ENCODE data around the gene MRPL23. TPM values are rescaled to one million over a fixed set of nuclear protein-coding genes. Genes with fewer than 3 reads are reported as not detected.

The MRPL23 gene
- 144 to 164 TPM (median 156 TPM) in 5 replicates for total RNA-seq (2022; extraction: Qiagen RNA extraction; ENCODE audit: low read depth)

GRCh38 chr11:1946812-1947484, at the start of gene MRPL23:
Gene MRPL23, plus strand, starts transcription at chr11:1947332. Its CDS starts 31 bp downstream, at chr11:1947363.

GRCh38 chr11:1919391-1920127, 27.6 kb upstream of the MRPL23 start, which contains the start of gene TNNT3:
Gene TNNT3, plus strand, starts transcription at chr11:1919703. Its CDS starts 3,172 bp downstream, at chr11:1922875.

DNA sequence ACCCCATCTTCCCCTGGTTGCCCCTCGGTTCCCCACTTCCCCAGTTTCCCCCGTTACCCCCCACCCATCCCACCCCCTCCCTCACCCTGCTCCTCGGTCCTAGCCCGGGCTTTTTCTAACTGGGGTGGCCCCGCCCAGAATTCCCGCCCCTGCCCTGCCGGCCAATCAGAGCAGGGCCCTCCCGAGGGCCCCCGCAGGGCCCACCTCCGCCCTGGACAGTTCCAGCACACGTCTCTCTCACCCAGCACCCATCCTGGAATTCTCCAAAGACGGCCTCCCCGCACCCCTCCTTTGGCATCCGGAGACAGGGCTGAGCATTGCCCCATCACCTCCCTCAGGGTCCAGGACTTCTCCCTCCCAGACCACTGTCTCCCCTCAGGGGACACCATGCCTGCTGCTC, 50.6 kb downstream of the MRPL23 start, which contains the start of gene H19:
TSS of gene H19 (minus strand) at position 88 of the 400 bp plus-strand sequence.

Other genes starting within 250 kb of the MRPL23 start
- gene IFITM10, start 196.7 kb upstream of the MRPL23 start, total RNA-seq (2022; extraction: Qiagen RNA extraction; ENCODE audit: low read depth) = 0.96 to 2.1 TPM (median 1.2 TPM) in 5 replicates
- 357 to 564 TPM (median 482 TPM) in 5 replicates for gene CTSD, start 183.4 kb upstream of the MRPL23 start, total RNA-seq (2022; extraction: Qiagen RNA extraction; ENCODE audit: low read depth)
- gene SYT8, start 112.3 kb upstream of the MRPL23 start, total RNA-seq (2022; extraction: Qiagen RNA extraction; ENCODE audit: low read depth) = 0.21 to 1.00 TPM (median 0.36 TPM) in 5 replicates
- 0.39 TPM in 1 of 5 replicates, not detected in the others for gene TNNI2, start 108.4 kb upstream of the MRPL23 start, total RNA-seq (2022; extraction: Qiagen RNA extraction; ENCODE audit: low read depth)
- gene LSP1, start 94.2 kb upstream of the MRPL23 start, total RNA-seq (2022; extraction: Qiagen RNA extraction; ENCODE audit: low read depth) = 1.2 to 3.2 TPM (median 2.2 TPM) in 5 replicates
- not detected in 5 replicates for gene PRR33, start 55.4 kb upstream of the MRPL23 start, total RNA-seq (2022; extraction: Qiagen RNA extraction; ENCODE audit: low read depth)
- gene TNNT3, start 27.6 kb upstream of the MRPL23 start, total RNA-seq (2022; extraction: Qiagen RNA extraction; ENCODE audit: low read depth) = 0.13 to 0.16 TPM (median 0.14 TPM) in 3 of 5 replicates, not detected in the others
- 8.3 to 20.6 TPM (median 14.5 TPM) in 5 replicates for gene H19, start 50.5 kb downstream of the MRPL23 start, total RNA-seq (2022; extraction: Qiagen RNA extraction; ENCODE audit: low read depth)
- 2.3 to 3.5 TPM (median 3.1 TPM) in 5 replicates for gene IGF2, start 192.1 kb downstream of the MRPL23 start, total RNA-seq (2022; extraction: Qiagen RNA extraction; ENCODE audit: low read depth)
- gene INS, start 213.9 kb downstream of the MRPL23 start, total RNA-seq (2022; extraction: Qiagen RNA extraction; ENCODE audit: low read depth) = not detected in 5 replicates
- not detected in 5 replicates for gene TH, start 224.5 kb downstream of the MRPL23 start, total RNA-seq (2022; extraction: Qiagen RNA extraction; ENCODE audit: low read depth)

All from A549 treated with GW870086 at 1 μM for 4 hours (cell line).